ENCODE data around the gene EML1. TPM values are rescaled to one million over a fixed set of nuclear protein-coding genes. Genes with fewer than 3 reads are reported as not detected.

EML1 gene
- total and polyA plus RNA-seq, 8 donors = 5.8 to 66.5 (median 34.8) TPM

- Histone ChIP-seq H3K4me3 (no peak overlapping the region), H3K27ac (no peak overlapping the region), H3K4me1 (no peaks in the 10 kb centered on the region), H3K36me3 (peaks cover 10 to 96% (median 62%) of the 10 kb centered on the region in 4 donors), H3K27me3 (no peaks in the 10 kb centered on the region), H3K9me3 (no peaks in the 10 kb centered on the region)
- no peak for DNase-seq
- TF ChIP-seq EP300 (IDR thresholded peaks at IDR 0.05) (no peak), POLR2AphosphoS5 (IDR thresholded peaks at IDR 0.05) (no peak), CTCF (IDR thresholded peaks at IDR 0.05) (no peak), POLR2A (IDR thresholded peaks at IDR 0.05) (no peak)
- 83 to 88% (median 86%) methylated on average over 11 of the region's 11 CpGs for WGBS, 5 donors
- intact Hi-C loops (cut with DNase I; ENCODE audit: low total_unique reads) = no loop called here
Measured at GRCh38 chr14:99910337-99911309, 117.4 kb downstream of the EML1 start.

- Histone ChIP-seq H3K27ac (no peak overlapping the region), H3K4me1 (no peaks in the 10 kb centered on the region), H3K27me3 (no peaks in the 10 kb centered on the region), H3K9me3 (no peaks in the 10 kb centered on the region), H3K36me3 (peaks cover 3 to 95% (median 59%) of the 10 kb centered on the region in 4 donors), H3K4me3 (no peak overlapping the region)
- TF ChIP-seq EP300 (IDR thresholded peaks at IDR 0.05) (no peak), POLR2AphosphoS5 (IDR thresholded peaks at IDR 0.05) (no peak), POLR2A (IDR thresholded peaks at IDR 0.05) (no peak), CTCF (IDR thresholded peaks at IDR 0.05) (no peak)
- DNase-seq = no peak
- WGBS, 5 donors = 82 to 90% (median 83%) methylated on average over 10 of the region's 10 CpGs
- intact Hi-C loops (cut with DNase I; ENCODE audit: low total_unique reads) = no loop called here
Measured at GRCh38 chr14:99915305-99916090, 122.3 kb downstream of the EML1 start.

- Histone ChIP-seq H3K27me3 (no peaks in the 10 kb centered on the region), H3K36me3 (peaks cover 3 to 95% (median 59%) of the 10 kb centered on the region in 4 donors), H3K4me3 (no peak overlapping the region), H3K9me3 (no peaks in the 10 kb centered on the region), H3K4me1 (no peaks in the 10 kb centered on the region), H3K27ac (no peak overlapping the region)
- 73 to 84% (median 81%) methylated on average over 2 of the region's 2 CpGs for WGBS, 5 donors
- TF ChIP-seq EP300 (IDR thresholded peaks at IDR 0.05) = no peak
- no peak for TF ChIP-seq POLR2A (IDR thresholded peaks at IDR 0.05)
- TF ChIP-seq POLR2AphosphoS5 (IDR thresholded peaks at IDR 0.05) = no peak
- TF ChIP-seq CTCF (IDR thresholded peaks at IDR 0.05) = no peak
- no peak for DNase-seq
- intact Hi-C loops (cut with DNase I; ENCODE audit: low total_unique reads) = no loop called here
Measured at GRCh38 chr14:99916091-99916383, 122.8 kb downstream of the EML1 start.

- no peaks in the 10 kb centered on the region for H3K4me1 ChIP-seq
- intact Hi-C loops (cut with DNase I; ENCODE audit: low total_unique reads) = no loop called here
- peaks cover 3 to 98% (median 72%) of the 10 kb centered on the region in 4 donors for H3K36me3 ChIP-seq
- no peak overlapping the region for H3K27ac ChIP-seq
- WGBS, 5 donors = 78 to 96% (median 88%) methylated on average over 6 of the region's 6 CpGs
- H3K27me3 ChIP-seq = no peaks in the 10 kb centered on the region
- TF ChIP-seq CTCF (IDR thresholded peaks at IDR 0.05) (no peak), POLR2AphosphoS5 (IDR thresholded peaks at IDR 0.05) (no peak), EP300 (IDR thresholded peaks at IDR 0.05) (no peak), POLR2A (IDR thresholded peaks at IDR 0.05) (no peak)
- DNase-seq = no peak
- H3K9me3 ChIP-seq = no peaks in the 10 kb centered on the region
- no peak overlapping the region for H3K4me3 ChIP-seq
Measured at GRCh38 chr14:99918781-99919180, 125.6 kb downstream of the EML1 start.

All from stomach (tissue), 9 donors.